Left renal pelvis (tissue), 4 donors: ENCODE measurements around the gene MGRN1. TPM values are rescaled to one million over a fixed set of nuclear protein-coding genes. Genes with fewer than 3 reads are reported as not detected.

ENCODE experiments used
- DNase-seq, 4 donors: peaks; one replicate each; pipeline ENCODE4 v3.0.0-alpha.2; 2013; ENCODE audit warnings: low read depth in 4 of 4, low spot score in 3 of 4
- polyA plus RNA-seq, 4 donors: library from polyadenylated mRNA; unstranded; fragments of 120-200 nt; gene quantifications; one replicate each; pipeline ENCODE4 v1.2.1, GENCODE V29; 2013; ENCODE audit not compliant: insufficient read length in 4 of 4

The MGRN1 gene
- polyA plus RNA-seq, 4 donors = 38.7 to 70.3 (median 53.1) TPM

GRCh38 chr16:4618645-4619418, 5.8 kb upstream of the MGRN1 start:
- DNase-seq = no peak

DNA sequence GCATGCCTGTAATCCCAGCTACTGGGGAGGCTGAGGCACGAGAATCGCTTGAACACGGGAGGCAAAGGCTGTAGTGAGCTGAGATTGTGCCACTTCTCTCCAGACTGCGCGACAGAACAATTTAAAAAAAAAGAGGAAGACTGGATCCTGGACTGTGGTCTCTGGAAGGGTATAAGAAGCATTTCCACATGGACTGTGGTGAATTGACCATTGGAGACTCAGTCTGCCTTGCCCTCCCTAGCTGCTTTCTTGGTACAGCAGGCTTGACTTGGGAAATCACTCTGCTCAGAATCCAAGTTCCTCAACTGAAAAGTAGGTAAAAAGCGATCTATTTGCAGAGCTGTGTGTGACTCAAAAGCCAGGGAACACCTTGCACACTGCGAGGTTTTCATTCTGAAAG, 1.0 kb upstream of the MGRN1 start:
- DNase-seq = no peak

DNA sequence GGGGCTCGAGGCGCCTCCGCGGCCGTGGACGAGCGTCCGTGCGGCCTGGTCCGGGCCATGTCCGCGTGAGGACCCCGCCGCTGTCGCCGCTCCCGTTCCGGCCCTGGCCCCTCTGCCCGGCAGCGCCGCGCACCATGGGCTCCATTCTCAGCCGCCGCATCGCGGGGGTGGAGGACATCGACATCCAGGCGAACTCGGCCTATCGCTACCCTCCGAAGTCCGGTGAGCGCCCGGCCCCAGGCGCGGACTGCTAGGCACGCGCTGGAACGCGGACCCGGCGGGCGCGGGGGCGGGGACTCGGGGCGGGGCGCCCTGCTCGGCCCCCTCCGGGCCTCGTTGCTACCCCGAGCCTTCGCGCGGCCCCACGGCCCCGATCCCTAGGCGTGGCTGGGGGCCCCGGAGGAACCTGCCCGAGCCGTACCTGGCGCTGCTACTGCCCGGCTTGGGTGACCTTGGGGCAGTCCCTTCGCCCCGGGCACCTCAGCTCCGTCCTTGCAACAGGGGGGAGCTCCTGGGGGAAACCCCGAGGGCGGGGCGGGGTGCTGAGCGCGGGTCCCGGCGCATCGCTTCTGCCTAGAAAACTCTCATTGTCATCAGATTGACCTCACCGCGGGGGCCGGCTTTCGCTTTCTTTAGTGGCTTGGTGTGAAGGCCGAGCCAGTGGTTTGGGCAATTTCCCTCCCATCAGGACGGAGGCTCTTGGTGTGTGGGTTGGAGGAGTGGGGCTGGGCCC, 367 bp downstream of the MGRN1 start:
- no peak for DNase-seq

- no peak for DNase-seq
These were observed 1.0 kb downstream of the MGRN1 start for GRCh38 chr16:4625560-4626159.

GRCh38 chr16:4626396-4626795, 1.8 kb downstream of the MGRN1 start:
- no peak for DNase-seq

- DNase-seq = no peak
These were observed 3.7 kb downstream of the MGRN1 start for GRCh38 chr16:4628283-4628682.

DNA sequence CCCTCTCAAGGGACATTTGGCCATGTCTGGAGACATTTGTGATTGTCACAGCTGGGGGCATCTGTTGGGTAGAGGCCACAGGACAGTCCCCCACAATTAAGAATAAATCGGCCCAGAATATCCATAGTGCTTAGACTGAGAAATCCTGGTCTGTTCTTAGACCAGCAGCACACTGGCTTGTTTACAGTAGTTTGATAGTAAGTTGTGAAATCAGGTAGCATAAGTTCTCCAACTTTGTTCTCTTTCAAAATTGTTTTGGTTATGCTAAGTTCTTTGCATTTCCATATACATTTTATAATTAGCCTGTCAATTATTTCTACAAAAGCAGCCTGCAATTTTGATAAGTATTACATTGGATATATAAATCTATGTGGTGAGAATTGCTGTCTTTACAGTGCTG, 6.8 kb downstream of the MGRN1 start:
- no peak for DNase-seq

DNA sequence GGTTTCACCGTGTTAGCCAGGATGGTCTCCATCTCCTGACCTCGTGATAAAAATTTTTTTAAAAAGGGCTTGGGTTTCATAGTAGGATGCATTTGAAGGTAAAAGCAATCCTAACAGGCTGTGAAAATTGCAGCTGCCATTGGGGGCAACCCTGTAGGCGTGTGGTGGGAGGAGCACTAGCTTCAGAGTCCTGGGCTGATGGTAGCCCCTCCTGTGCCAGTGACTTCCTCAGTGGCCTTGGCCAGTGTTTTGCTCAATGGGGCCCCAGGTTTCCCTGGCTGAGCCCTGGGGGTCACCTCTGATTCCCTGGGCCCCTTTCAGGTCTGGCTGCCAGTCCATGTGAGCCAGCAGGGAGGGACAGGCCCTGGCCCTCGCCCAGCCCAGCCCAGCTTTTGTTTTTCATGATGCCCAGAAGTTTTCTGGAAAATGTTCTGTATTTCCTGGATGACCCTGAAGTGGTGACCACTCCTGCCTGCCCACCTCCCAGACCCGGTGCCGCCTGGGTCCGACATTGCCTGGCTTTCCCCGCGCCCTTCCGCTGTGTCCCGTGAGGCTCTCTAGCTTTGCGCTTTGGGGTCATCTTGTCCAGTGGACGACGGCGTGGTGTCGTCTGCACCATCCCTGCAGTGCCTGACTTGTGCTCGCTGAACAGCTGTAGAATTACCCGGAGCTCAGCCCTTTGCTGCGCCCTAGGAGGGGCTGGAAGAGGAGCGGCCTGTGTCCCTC, 9.4 kb downstream of the MGRN1 start:
- DNase-seq = no peak

DNA sequence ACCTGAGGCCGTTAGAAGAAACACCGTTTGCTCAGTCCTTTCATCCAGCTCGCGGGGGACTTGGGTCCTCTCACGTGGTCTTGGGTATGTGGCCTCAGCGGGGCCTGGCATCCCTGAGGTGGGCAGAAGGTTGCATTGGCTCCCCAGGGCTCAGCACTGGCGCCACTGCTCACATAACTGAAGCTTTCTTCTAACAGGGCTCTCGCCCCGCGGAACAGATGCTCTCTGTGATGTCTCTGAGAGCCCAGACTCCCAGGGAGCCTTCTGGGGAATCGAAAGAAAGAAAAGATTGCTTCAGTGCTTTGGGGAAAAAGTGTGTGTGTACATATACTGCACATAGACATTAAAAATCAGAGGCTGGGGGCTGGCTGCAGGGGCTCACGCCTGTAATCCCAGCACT, 10.1 kb downstream of the MGRN1 start:
- DNase-seq = no peak

DNA sequence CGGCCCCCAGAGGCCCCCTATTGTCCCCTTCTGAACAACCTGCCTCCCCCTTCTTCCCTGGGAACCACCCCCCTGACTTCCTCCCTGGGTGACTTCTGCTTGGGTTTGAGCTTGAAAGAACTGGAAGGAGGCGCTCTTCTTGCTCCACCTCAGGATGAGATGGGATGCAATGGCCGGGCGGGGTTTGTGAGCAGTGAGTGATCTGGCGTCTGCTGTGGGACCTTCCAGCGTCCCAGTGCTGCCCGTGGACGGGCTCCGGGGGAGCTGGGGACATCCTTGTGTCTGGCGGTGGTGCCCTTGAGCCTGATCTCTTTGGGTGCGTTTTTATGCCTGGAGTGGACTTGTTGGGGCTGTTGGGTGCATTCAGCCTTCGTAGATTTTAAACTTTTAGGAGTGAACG, 11.6 kb downstream of the MGRN1 start:
- no peak for DNase-seq

DNA sequence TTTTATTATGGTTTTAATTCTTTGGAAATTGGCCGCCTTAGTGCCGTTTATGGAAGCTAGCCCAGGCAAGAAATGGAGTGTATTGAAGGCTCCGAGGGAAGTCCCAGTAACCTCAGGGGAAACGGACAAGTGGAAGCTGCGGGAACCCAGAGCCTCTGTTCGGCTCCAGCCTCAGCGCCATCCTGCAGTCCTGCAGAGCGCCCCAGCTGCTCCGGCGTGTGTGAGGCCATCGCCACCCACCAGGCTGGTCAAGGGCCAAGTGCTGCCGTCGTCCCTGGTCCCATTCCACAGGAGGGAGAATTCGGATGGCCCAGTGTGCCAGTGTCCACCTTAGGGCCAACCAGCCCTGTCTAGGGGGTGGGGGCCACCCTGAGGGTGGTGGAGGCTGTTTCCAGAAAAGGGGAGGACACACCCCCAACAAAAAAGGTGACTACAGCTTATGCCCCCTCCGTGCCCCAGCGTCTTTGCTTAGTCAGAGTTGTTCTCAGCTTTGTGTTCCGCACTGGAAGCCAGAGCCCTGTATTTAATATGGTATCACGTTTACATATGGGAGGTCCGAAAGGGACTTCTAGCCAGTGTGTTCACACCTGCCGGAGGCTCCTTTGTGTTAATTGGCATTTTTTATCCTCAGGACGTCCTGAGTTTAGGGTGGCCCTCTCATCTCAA, 13.0 kb downstream of the MGRN1 start:
- DNase-seq = no peak

- no peak for DNase-seq
These were observed 15.4 kb downstream of the MGRN1 start for GRCh38 chr16:4639899-4640509.

DNA sequence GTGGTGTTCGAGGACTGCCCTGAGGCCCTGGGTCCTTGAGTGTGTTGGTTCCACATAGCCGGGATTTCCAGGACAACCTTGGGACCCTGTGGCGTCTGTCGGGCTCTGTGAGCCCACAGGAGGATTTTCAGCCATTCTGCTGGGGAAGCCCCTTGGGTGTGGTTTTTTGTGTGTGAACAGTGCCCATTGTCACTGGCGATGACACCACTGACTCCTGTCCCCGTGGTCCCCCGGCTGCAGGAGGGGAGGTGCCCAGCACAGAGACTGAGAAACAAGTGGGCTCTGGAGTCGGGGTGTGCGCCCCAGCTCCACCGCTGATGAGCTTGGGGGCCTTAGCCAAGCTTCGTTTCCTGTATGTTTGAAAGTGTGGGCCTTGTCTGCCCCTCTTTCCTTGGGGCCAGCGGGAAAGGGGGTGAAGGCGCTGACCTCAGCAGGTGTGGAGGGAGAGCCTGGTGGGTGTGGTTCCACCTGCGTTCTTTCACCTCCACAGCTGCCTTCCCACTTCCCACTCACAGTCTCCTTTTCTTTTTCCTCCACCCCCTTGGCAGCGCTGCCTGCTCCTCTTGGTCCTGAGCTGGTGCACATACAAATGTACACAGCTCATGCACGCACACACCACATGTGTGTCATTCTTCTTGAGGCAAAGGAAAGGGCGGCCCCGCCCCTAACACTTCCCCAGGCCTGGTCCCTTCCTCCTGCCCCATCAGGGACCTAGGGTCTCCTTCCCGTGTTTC, 16.1 kb downstream of the MGRN1 start:
- no peak for DNase-seq

DNA sequence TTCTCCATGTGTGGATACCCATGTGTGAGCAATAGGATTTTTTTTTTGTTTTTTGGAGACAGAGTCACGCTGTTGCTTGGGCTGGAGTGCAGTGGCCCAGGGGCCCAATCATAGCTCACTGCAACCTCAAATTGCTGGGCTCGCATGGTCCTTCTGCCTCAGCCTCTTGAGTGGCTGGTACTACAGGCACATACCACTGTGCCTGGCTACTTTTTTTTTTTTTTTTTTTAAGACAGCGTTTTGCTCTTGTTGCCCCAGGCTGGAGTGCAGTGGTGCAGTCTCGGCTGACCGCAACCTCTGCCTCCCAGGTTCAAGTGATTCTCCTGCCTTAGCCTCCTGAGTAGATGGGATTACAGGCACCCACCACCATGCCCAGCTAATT, 16.7 kb downstream of the MGRN1 start:
- DNase-seq = no peak

GRCh38 chr16:4641895-4642294, 17.3 kb downstream of the MGRN1 start:
- DNase-seq = no peak

DNA sequence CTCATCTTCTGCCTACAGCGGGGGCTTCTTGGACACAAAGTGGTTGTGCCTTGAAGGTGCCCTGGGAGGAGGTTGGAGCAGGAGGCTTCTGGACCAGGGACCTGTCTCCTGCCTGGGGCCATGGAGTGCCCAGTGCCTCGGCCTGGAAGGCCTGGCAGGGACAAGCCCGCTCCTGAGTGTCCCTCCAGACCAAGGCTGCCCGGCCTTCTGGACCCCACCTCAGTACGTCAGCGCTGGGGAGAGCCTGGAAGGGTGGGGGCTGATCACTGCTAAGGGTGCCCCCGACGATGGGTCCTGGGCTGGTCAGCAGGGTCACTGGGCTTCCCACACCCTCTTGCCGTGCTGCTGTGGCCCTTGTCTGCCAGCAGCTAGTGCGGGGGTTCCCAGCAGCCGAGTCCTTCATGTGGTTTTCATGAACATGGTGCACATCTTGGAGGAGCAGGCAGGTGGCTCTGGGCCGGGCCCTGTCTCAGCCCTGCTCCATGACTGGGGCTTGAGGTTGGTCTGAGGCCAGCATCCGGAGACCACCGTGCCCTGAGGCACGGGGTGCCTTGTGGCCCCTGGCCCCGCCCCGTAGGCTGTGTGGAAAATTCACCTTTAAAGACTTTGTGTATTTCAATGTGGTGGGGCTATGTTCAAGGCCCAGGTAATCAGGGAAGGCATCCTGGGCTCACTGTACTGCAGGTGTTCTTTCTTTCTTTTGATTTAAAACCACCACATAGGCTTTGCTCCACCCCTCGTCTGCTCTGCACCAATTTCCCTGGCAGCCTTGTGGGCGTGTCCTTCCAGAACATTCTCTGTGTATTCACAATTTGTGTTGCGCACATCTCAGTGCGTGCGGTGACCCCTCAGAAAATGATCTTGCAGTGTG, 22.4 kb downstream of the MGRN1 start:
- no peak for DNase-seq

DNA sequence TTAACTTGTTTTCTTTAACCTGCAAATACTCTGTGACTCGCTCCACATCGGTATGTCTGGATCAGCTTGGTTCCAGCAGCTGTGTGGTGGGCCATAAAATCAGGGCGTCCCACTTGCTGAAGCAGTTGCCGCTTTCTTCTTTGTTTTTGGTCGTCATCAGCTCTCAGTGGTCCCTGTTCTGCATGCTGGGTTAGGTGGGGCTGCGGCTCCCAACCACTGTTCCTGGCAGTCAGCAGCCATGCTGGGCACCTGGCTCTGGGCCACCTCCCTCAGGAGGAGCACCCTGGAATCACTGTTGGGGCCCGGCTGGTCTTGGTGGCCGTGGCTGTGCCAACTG, 23.0 kb downstream of the MGRN1 start:
- no peak for DNase-seq

- no peak for DNase-seq
These were observed 24.3 kb downstream of the MGRN1 start for GRCh38 chr16:4648917-4649316.
